SK-N-SH treated with all-trans-retinoic acid at 6 μM for 48 hours (cell line): ENCODE data around the gene EPS8L3.

Source experiments
- ARNTL ChIP-seq: fragments of 450-650 bp; formaldehyde crosslinking; IDR thresholded peaks from 2 replicates; pipeline ENCODE4 v1.5.0; 2020; ENCODE audit warnings: low read depth, mild to moderate bottlenecking, moderate library complexity, borderline replicate concordance
- OSR1 ChIP-seq: fragments of 250-450 bp; sonication (Bioruptor Pico); IDR thresholded peaks from 2 replicates; pipeline ENCODE4 v1.8.0; 2022; ENCODE audit warnings: moderate library complexity, mild to moderate bottlenecking, inconsistent platforms
- RARB ChIP-seq: fragments of 250-450 bp; sonication (Bioruptor Pico); IDR thresholded peaks from 2 replicates; pipeline ENCODE4 v1.8.0; 2021; ENCODE audit warnings: mild to moderate bottlenecking, moderate library complexity
- TF ChIP-seq, protein P1 (sequence below): fragments of 250-450 bp; sonication (Bioruptor Pico); IDR thresholded peaks from 2 replicates; pipeline ENCODE4 v1.8.0; 2020; ENCODE audit warnings: mild to moderate bottlenecking, moderate library complexity, borderline replicate concordance
- TF ChIP-seq, protein P2 (sequence below): fragments of 250-450 bp; sonication (Bioruptor Pico); IDR thresholded peaks from 2 replicates; pipeline ENCODE4 v1.5.0; 2020; ENCODE audit warnings: mild to moderate bottlenecking, moderate library complexity

DNA sequence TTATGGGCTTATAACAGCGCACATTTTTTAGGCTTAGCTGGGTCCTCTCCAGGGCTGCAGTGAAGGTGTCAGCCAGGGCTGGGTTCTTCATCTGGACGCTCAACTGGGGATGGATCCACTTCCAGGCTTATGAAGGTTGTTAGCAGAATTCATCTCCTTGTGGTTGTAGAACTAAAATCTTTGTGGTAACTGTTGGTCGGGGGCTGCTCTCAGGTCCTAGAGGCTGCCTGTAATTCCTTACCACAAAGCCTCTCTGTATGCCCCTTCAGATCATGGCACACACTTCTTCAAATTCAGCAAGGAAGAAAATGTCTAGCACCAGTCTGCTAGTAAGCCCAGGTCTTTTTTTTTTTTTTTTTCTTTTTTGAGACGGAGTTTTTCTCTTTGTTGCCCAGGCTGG is 40.9 kb upstream of the EPS8L3 start:
- no peak for TF ChIP-seq RARB (CRISPR knock-in tag)
- TF ChIP-seq, protein P1, sequence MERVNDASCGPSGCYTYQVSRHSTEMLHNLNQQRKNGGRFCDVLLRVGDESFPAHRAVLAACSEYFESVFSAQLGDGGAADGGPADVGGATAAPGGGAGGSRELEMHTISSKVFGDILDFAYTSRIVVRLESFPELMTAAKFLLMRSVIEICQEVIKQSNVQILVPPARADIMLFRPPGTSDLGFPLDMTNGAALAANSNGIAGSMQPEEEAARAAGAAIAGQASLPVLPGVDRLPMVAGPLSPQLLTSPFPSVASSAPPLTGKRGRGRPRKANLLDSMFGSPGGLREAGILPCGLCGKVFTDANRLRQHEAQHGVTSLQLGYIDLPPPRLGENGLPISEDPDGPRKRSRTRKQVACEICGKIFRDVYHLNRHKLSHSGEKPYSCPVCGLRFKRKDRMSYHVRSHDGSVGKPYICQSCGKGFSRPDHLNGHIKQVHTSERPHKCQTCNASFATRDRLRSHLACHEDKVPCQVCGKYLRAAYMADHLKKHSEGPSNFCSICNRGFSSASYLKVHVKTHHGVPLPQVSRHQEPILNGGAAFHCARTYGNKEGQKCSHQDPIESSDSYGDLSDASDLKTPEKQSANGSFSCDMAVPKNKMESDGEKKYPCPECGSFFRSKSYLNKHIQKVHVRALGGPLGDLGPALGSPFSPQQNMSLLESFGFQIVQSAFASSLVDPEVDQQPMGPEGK (CRISPR knock-in tag): no peak
- no peak for TF ChIP-seq ARNTL (CRISPR knock-in tag)
- TF ChIP-seq OSR1: no peak
- TF ChIP-seq, protein P2, sequence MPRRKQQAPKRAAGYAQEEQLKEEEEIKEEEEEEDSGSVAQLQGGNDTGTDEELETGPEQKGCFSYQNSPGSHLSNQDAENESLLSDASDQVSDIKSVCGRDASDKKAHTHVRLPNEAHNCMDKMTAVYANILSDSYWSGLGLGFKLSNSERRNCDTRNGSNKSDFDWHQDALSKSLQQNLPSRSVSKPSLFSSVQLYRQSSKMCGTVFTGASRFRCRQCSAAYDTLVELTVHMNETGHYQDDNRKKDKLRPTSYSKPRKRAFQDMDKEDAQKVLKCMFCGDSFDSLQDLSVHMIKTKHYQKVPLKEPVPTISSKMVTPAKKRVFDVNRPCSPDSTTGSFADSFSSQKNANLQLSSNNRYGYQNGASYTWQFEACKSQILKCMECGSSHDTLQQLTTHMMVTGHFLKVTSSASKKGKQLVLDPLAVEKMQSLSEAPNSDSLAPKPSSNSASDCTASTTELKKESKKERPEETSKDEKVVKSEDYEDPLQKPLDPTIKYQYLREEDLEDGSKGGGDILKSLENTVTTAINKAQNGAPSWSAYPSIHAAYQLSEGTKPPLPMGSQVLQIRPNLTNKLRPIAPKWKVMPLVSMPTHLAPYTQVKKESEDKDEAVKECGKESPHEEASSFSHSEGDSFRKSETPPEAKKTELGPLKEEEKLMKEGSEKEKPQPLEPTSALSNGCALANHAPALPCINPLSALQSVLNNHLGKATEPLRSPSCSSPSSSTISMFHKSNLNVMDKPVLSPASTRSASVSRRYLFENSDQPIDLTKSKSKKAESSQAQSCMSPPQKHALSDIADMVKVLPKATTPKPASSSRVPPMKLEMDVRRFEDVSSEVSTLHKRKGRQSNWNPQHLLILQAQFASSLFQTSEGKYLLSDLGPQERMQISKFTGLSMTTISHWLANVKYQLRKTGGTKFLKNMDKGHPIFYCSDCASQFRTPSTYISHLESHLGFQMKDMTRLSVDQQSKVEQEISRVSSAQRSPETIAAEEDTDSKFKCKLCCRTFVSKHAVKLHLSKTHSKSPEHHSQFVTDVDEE: no peak
